ENCODE data around the gene APOE. TPM values are rescaled to one million over a fixed set of nuclear protein-coding genes. Genes with fewer than 3 reads are reported as not detected.

APOE gene
- total and polyA plus RNA-seq, 9 of the 15 experiments (the other 6 are each of a cell fraction or from before 2014, with no cell fraction given): 0.14 to 180 (median 58.1) TPM; not detected in 1

DNA sequence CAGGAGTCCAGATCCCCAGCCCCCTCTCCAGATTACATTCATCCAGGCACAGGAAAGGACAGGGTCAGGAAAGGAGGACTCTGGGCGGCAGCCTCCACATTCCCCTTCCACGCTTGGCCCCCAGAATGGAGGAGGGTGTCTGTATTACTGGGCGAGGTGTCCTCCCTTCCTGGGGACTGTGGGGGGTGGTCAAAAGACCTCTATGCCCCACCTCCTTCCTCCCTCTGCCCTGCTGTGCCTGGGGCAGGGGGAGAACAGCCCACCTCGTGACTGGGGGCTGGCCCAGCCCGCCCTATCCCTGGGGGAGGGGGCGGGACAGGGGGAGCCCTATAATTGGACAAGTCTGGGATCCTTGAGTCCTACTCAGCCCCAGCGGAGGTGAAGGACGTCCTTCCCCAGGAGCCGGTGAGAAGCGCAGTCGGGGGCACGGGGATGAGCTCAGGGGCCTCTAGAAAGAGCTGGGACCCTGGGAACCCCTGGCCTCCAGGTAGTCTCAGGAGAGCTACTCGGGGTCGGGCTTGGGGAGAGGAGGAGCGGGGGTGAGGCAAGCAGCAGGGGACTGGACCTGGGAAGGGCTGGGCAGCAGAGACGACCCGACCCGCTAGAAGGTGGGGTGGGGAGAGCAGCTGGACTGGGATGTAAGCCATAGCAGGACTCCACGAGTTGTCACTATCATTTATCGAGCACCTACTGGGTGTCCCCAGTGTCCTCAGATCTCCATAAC, at the start of gene APOE (continued):
- TF ChIP-seq NR0B1 (IDR thresholded peaks at IDR 0.05; ENCODE audit: partially characterized antibody) (no peak), HEY1 (CRISPR knock-in tag; IDR thresholded peaks at IDR 0.05; ENCODE audit: borderline replicate concordance) (no peak), CREB5 (CRISPR knock-in tag; IDR thresholded peaks at IDR 0.05) (no peak), ATF6 (CRISPR knock-in tag; IDR thresholded peaks at IDR 0.05) (no peak), ZKSCAN3 (CRISPR knock-in tag; IDR thresholded peaks at IDR 0.05) (no peak), TEAD4 (IDR thresholded peaks at IDR 0.05; ENCODE audit: low read length) (no peak), TEAD4 (CRISPR knock-in tag; IDR thresholded peaks at IDR 0.05; ENCODE audit: borderline replicate concordance) (no peak), U2AF2 (optimal IDR thresholded peaks at IDR 0.05; ENCODE audit: low read depth, low read length) (no peak), TRIM24 (IDR thresholded peaks at IDR 0.05) (no peak), HMGN3 (IDR thresholded peaks at IDR 0.05; ENCODE audit: borderline replicate concordance, extremely low read depth, insufficient read length, low read depth, low read length) (peak; percentile 43), POLR2A (conservative IDR thresholded peaks at IDR 0.05) (peak; percentile 17; the same call in 1 of the 2 replicates), ZBTB17 (CRISPR knock-in tag; IDR thresholded peaks at IDR 0.05) (0 out of 2 replicates have a peak, but pooled peaks have one; percentile 25), HNRNPH1 (optimal IDR thresholded peaks at IDR 0.05; ENCODE audit: low read depth, low read length) (no peak), CEBPB (tag; IDR thresholded peaks at IDR 0.05) (no peak), ESRRB (CRISPR knock-in tag; IDR thresholded peaks at IDR 0.05; ENCODE audit: borderline replicate concordance) (no peak), NFE2L1 (tag; IDR thresholded peaks at IDR 0.05; ENCODE audit: borderline replicate concordance, low read depth) (no peak), ZBTB7A (IDR thresholded peaks at IDR 0.05; ENCODE audit: borderline replicate concordance, control insufficient read depth, low read depth, low read length) (peak; percentile 69; the same call in 1 of the 2 replicates)
- TF ChIP-seq, protein P1, sequence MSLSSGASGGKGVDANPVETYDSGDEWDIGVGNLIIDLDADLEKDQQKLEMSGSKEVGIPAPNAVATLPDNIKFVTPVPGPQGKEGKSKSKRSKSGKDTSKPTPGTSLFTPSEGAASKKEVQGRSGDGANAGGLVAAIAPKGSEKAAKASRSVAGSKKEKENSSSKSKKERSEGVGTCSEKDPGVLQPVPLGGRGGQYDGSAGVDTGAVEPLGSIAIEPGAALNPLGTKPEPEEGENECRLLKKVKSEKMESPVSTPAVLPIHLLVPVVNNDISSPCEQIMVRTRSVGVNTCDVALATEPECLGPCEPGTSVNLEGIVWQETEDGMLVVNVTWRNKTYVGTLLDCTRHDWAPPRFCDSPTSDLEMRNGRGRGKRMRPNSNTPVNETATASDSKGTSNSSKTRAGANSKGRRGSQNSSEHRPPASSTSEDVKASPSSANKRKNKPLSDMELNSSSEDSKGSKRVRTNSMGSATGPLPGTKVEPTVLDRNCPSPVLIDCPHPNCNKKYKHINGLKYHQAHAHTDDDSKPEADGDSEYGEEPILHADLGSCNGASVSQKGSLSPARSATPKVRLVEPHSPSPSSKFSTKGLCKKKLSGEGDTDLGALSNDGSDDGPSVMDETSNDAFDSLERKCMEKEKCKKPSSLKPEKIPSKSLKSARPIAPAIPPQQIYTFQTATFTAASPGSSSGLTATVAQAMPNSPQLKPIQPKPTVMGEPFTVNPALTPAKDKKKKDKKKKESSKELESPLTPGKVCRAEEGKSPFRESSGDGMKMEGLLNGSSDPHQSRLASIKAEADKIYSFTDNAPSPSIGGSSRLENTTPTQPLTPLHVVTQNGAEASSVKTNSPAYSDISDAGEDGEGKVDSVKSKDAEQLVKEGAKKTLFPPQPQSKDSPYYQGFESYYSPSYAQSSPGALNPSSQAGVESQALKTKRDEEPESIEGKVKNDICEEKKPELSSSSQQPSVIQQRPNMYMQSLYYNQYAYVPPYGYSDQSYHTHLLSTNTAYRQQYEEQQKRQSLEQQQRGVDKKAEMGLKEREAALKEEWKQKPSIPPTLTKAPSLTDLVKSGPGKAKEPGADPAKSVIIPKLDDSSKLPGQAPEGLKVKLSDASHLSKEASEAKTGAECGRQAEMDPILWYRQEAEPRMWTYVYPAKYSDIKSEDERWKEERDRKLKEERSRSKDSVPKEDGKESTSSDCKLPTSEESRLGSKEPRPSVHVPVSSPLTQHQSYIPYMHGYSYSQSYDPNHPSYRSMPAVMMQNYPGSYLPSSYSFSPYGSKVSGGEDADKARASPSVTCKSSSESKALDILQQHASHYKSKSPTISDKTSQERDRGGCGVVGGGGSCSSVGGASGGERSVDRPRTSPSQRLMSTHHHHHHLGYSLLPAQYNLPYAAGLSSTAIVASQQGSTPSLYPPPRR (CRISPR knock-in tag; IDR thresholded peaks at IDR 0.05; ENCODE audit: borderline replicate concordance): no peak
